HepG2 (cell line): ENCODE data around the gene EPB41.

Experiments
- ARNTL ChIP-seq: sonication (generic); formaldehyde crosslinking; IDR thresholded peaks from 2 replicates; pipeline ENCODE4 v1.4.0; 2020; ENCODE audit warnings: mild to moderate bottlenecking, missing genetic modification reagents
- CBX5 ChIP-seq: sonication (generic); formaldehyde crosslinking; IDR thresholded peaks from 2 replicates; pipeline ENCODE4 v1.4.0; 2020; ENCODE audit warnings: missing genetic modification reagents, borderline replicate concordance
- CC2D1A ChIP-seq: sonication (generic); formaldehyde crosslinking; IDR thresholded peaks from 2 replicates; pipeline ENCODE4 v1.8.1; 2023; ENCODE audit warnings: mild to moderate bottlenecking, missing genetic modification reagents
- CTCF ChIP-seq: sonication (generic); formaldehyde crosslinking; IDR thresholded peaks from 2 replicates; pipeline ENCODE4 v1.5.0; 2020; ENCODE audit warnings: mild to moderate bottlenecking, missing genetic modification reagents, moderate library complexity
- ESRRA ChIP-seq: sonication (generic); formaldehyde crosslinking; IDR thresholded peaks from 2 replicates; pipeline ENCODE4 v1.5.1; 2020; ENCODE audit warnings: mild to moderate bottlenecking, low read depth, missing genetic modification reagents
- FOXO1 ChIP-seq: sonication (generic); formaldehyde crosslinking; IDR thresholded peaks from 2 replicates; pipeline ENCODE4 v1.4.0; 2020; ENCODE audit warnings: missing genetic modification reagents
- GTF2F1 ChIP-seq: fragments of 150-350 bp; IDR thresholded peaks from 2 replicates; pipeline ENCODE4 v1.6.1; 2014; ENCODE audit warnings: low read length
- HOXA9 ChIP-seq: sonication (generic); formaldehyde crosslinking; IDR thresholded peaks from 2 replicates; pipeline ENCODE4 v1.8.1; 2022; ENCODE audit warnings: missing genetic modification reagents, mild to moderate bottlenecking, moderate library complexity, borderline replicate concordance
- JUN ChIP-seq: sonication (generic); formaldehyde crosslinking; IDR thresholded peaks from 2 replicates; pipeline ENCODE4 v1.4.0; 2020; ENCODE audit warnings: mild to moderate bottlenecking, missing genetic modification reagents
- POLR2A ChIP-seq, 2 experiments: IDR thresholded peaks; 2 replicates each; pipeline ENCODE4 v1.6.1; 2011; ENCODE audit warnings: low read depth in 2 of 2, low read length in 2 of 2, mild to moderate bottlenecking in 1 of 2, moderate library complexity in 1 of 2; ENCODE audit not compliant: insufficient read depth in 1 of 2
- SMARCE1 ChIP-seq: fragments of 450-650 bp; IDR thresholded peaks from 2 replicates; pipeline ENCODE4 v1.6.1; 2017; ENCODE audit warnings: borderline replicate concordance
- TFAP4 ChIP-seq: sonication (generic); IDR thresholded peaks from 2 replicates; pipeline ENCODE4 v1.6.1; 2016; ENCODE audit warnings: low read depth, borderline replicate concordance
- ZNF24 ChIP-seq: fragments of 450-650 bp; IDR thresholded peaks from 2 replicates; pipeline ENCODE4 v1.6.1; 2017; ENCODE audit warnings: antibody characterized with exemption, mild to moderate bottlenecking
- ZNF576 ChIP-seq: sonication (generic); formaldehyde crosslinking; IDR thresholded peaks from 2 replicates; pipeline ENCODE4 v1.4.0; 2020; ENCODE audit warnings: mild to moderate bottlenecking, missing genetic modification reagents

- TF ChIP-seq FOXO1, result no peak
- no peak for TF ChIP-seq JUN (CRISPR knock-in tag)
- TF ChIP-seq ESRRA (CRISPR knock-in tag), result no peak
- no peak for TF ChIP-seq TFAP4
- TF ChIP-seq SMARCE1, result no peak
- TF ChIP-seq POLR2A (IDR thresholded peaks at IDR 0.05; ENCODE audit: insufficient read depth in 1 of 2, low read depth in 2 of 2, low read length in 2 of 2), result no peak
- no peak for TF ChIP-seq GTF2F1
- TF ChIP-seq ARNTL (CRISPR knock-in tag), result no peak
- no peak for TF ChIP-seq CTCF
- no peak for TF ChIP-seq HOXA9 (CRISPR knock-in tag)
- no peak for TF ChIP-seq CC2D1A
- no peak for TF ChIP-seq CBX5 (CRISPR knock-in tag)
- TF ChIP-seq ZNF24, result no peak
- TF ChIP-seq ZNF576, result no peak
These were observed 118.5 kb downstream of the EPB41 start for GRCh38 chr1:29032841-29033240.
